Heart right ventricle (tissue), 16 donors: Measurements from ENCODE around the gene EMILIN1. TPM values are rescaled to one million over a fixed set of nuclear protein-coding genes. Genes with fewer than 3 reads are reported as not detected.
A peak's percentile ranks its signal among the peaks of the same experiment; 100 is the strongest.

ENCODE experiments used
- ATAC-seq, 8 donors: fragments of 200-7000 bp; cut with Tn5 transposase; one replicate each; pipeline ENCODE4 v1.9.1; 2020; ENCODE audit warnings: mild to moderate bottlenecking in 8 of 8, moderate library complexity in 8 of 8, moderate number of reproducible peaks in 1 of 8
- DNase-seq, 2 donors: peaks; one replicate each; pipeline ENCODE4 v3.0.0-alpha.2; 2020
- H3K27ac ChIP-seq, 10 donors: fragments of 200-600 bp; sonication (generic) in 2 of 10; one replicate each; pipeline versions ENCODE4 v1.5.0 to v1.8.0; 2020 to 2022; ENCODE audit warnings: mild to moderate bottlenecking in 3 of 10
- H3K27me3 ChIP-seq, 7 donors: fragments of 200-600 bp; one replicate each; pipeline ENCODE4 v1.8.0; 2021 to 2022; ENCODE audit warnings: mild to moderate bottlenecking in 2 of 7
- H3K36me3 ChIP-seq, 9 donors: fragments of 200-600 bp; sonication (generic) in 1 of 9; one replicate each; pipeline versions ENCODE4 v1.5.0 to v1.8.0; 2020 to 2022; ENCODE audit warnings: mild to moderate bottlenecking in 2 of 9
- H3K4me1 ChIP-seq, 9 donors: fragments of 200-600 bp; sonication (generic) in 1 of 9; one replicate each; pipeline versions ENCODE4 v1.5.0 to v1.8.0; 2020 to 2022; ENCODE audit warnings: mild to moderate bottlenecking in 4 of 9
- H3K4me3 ChIP-seq, 10 donors: fragments of 200-600 bp; sonication (generic) in 2 of 10; one replicate each; pipeline versions ENCODE4 v1.5.0 to v1.8.0; 2020 to 2022; ENCODE audit warnings: mild to moderate bottlenecking in 7 of 10, moderate library complexity in 2 of 10
- H3K9me3 ChIP-seq, 11 donors: fragments of 200-600 bp in 10 of 11; sonication (generic) in 2 of 11; one replicate each; pipeline versions ENCODE4 v1.5.0 to v1.8.0; 2013 to 2022; ENCODE audit warnings: mild to moderate bottlenecking in 2 of 11, control low read depth in 1 of 11, moderate library complexity in 1 of 11
- WGBS, 2 donors: extraction: QIAGEN DNeasy Blood & Tissue Kit; methylation state at CpG; one replicate each; pipeline ENCODE4 v1.1.7; 2013; ENCODE audit warnings: inconsistent platforms in 1 of 2; 5-methylcytosine and 5-hydroxymethylcytosine counted together
- intact Hi-C, 10 donors: fragments of 100-400 bp; cut with DNase I; formaldehyde crosslinking; loops; one replicate each; pipeline versions ENCODE4 v1.11.1 to v1.14.2; 2022
- polyA plus RNA-seq, 2 donors: library from polyadenylated mRNA; stranded (reverse); fragments of 200-250 nt; gene quantifications; one replicate each; pipeline ENCODE4 v1.2.3, GENCODE V29; 2013
- total RNA-seq, 10 donors: library from RNA; stranded (reverse); fragmentation: NEBNext Ultra II Directional in 3 of 10; extraction: Animal tissue kit (Norgen Biotek cat#: 25700) in 3 of 10; gene quantifications; one replicate each; pipeline versions ENCODE4 v1.2.1 to v1.2.4, GENCODE V29; 2021 to 2023
- TF ChIP-seq, protein P1 (sequence below), 9 donors: fragments of 200-600 bp; sonication (generic) in 2 of 9; IDR thresholded peaks; one replicate each; pipeline versions ENCODE4 v1.5.0 to v1.8.0; 2021 to 2022; ENCODE audit warnings: antibody characterized with exemption in 9 of 9, mild to moderate bottlenecking in 5 of 9, moderate library complexity in 1 of 9
- donor health status: Arrhythmogenic right ventricular cardiomyopathy.
- donor health status: ischemic (EF 13 %, LVEDD 7.1; RV severe dilation, severe dysfunction).
- donor health status: healthy with polysubstance abuse.
- donor health status: DM: no; HTN: yes; CAD: no.
- donor health status: DM: no; HTN: no; CAD: no.
- donor health status: ischemic (EF 25% LVEDD 6.9; RV normal size, moderate dysfunction).
- donor health status: ischemic (EF 25% LVEDD 5.7; RV mildly dilated, moderate dysfunction).
- donor health status: healthy.
- donor health status: DM: yes; HTN: yes; CAD: no.
- donor health status: Ischemic cardiomyopathy.
- donor health status: ischemic (EF 35%, LVEDD 5.7; RV mildly dilated, moderate dysfunction).
- donor health status: nonischemic (EF 11% LVEDD 7.7; RV severe dilation, severe dysfunction).
- donor health status: DM: yes; HTN: yes; CAD: no.
- donor health status: PGD.
- donor health status: ischemic (EF 29% LVEDD 5.4; RV normal size, mild dysfunction).
- donor health status: nonischemic (EF 23%, LVEDD 6.1; RV moderate dilation, normal function).

EMILIN1 gene
- total and polyA plus RNA-seq, 12 donors, result 6.8 to 53.2 (median 15.3) TPM

DNA sequence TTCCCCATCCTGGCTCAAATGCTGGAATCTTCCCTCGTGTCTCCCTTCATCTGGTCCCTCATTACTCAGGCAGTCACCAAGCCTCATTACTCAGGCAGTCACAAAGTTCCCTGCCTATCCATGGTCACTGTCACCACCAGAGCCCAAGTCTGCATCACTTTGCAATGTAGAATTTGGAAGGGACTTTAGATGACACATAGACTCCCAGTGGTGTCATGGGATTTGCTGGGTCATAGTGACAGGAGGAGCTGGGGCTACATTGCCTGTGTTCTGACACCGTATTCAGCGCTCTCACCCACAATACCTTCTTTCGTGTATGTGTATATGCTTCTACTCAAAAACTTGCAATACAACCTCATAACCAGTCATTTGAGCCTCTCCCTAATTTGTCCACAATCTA lies 2.1 kb upstream of the EMILIN1 start:
- peaks cover 4 to 75% (median 60%) of the 10 kb centered on the region in 9 donors for H3K4me1 ChIP-seq
- ATAC-seq, result no peak
- H3K4me3 ChIP-seq, result no peak overlapping the region
- H3K27me3 ChIP-seq, result no peaks in the 10 kb centered on the region
- 84 to 85% methylated on average over 4 of the region's 4 CpGs for WGBS, 2 donors
- H3K36me3 ChIP-seq, result no peaks in the 10 kb centered on the region
- intact Hi-C loops, result no loop called here
- DNase-seq, result no peak
- H3K9me3 ChIP-seq, result no peaks in the 10 kb centered on the region
- peak overlapping the region in 5 of 10 donors; percentile 9 to 97 (median 88) for H3K27ac ChIP-seq
- TF ChIP-seq, protein P1, sequence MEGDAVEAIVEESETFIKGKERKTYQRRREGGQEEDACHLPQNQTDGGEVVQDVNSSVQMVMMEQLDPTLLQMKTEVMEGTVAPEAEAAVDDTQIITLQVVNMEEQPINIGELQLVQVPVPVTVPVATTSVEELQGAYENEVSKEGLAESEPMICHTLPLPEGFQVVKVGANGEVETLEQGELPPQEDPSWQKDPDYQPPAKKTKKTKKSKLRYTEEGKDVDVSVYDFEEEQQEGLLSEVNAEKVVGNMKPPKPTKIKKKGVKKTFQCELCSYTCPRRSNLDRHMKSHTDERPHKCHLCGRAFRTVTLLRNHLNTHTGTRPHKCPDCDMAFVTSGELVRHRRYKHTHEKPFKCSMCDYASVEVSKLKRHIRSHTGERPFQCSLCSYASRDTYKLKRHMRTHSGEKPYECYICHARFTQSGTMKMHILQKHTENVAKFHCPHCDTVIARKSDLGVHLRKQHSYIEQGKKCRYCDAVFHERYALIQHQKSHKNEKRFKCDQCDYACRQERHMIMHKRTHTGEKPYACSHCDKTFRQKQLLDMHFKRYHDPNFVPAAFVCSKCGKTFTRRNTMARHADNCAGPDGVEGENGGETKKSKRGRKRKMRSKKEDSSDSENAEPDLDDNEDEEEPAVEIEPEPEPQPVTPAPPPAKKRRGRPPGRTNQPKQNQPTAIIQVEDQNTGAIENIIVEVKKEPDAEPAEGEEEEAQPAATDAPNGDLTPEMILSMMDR (IDR thresholded peaks at IDR 0.05), result no peak

- WGBS, 2 donors, result 70 to 83% methylated on average over 7 of the region's 7 CpGs
- TF ChIP-seq, protein P1 (IDR thresholded peaks at IDR 0.05), result no peak
- no peak for DNase-seq
- peak overlapping the region in 7 of 10 donors; percentile 3 to 90 (median 87) for H3K27ac ChIP-seq
- peaks cover 4 to 80% (median 66%) of the 10 kb centered on the region in 9 donors for H3K4me1 ChIP-seq
- intact Hi-C loops, result no loop called here
- H3K36me3 ChIP-seq, result peaks cover 0 to 4% (median 0%) of the 10 kb centered on the region in 9 donors
- no peaks in the 10 kb centered on the region for H3K9me3 ChIP-seq
- no peak overlapping the region for H3K4me3 ChIP-seq
- ATAC-seq, result no peak
- no peaks in the 10 kb centered on the region for H3K27me3 ChIP-seq
Measured at GRCh38 chr2:27077231-27077630, 1.2 kb upstream of the EMILIN1 start.

DNA sequence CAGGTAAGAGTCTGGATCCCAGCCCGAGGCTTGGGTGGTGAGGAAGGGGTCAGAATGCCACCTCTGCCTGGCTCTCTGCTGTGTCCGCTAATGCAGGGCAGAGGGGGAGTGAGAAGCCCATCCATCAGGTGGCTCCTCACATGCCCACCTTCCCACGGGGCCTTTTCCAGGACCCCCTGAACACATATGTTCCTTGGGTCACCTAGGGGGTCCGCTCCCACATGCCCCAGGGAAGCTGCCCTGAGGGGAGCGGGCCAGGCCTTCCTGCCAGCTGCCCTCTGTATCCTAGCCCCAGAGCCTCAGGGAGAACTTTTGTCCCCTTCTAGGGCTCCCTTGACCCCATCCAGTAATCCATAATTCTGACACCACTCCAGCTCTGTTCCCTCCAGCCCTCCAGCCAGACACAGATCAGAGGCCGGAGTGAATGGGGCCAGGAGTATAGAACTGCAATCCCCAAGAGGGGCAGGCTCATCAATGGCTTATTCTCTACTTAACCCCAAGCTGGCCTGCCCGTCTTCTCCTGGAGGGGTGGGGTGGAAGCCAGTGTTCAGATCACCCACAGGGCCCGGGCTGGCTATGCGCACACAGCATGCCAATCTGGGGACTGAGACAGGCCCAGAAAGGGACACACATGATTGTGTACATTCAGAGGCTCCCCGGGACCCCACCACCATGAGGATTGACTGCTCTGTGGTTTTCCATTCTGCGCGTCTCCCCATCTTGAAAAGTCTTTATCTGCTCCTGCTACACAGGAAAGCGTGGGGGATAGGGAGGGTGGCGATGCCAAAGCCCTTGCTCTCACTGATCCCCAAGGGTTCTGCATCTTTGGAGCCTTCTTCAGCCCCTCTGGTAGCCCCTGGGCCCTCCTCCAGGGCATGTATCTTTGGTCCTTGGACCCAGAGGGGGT lies 1.1 kb downstream of the EMILIN1 start:
- WGBS, 2 donors, result 59 to 62% methylated on average over 14 of the region's 14 CpGs
- H3K4me1 ChIP-seq, result peaks cover 4 to 70% (median 52%) of the 10 kb centered on the region in 9 donors
- peak overlapping the region; percentile 76 to 90 (median 86) for H3K27ac ChIP-seq
- peaks cover 0 to 13% (median 0%) of the 10 kb centered on the region in 9 donors for H3K36me3 ChIP-seq
- intact Hi-C loops, result loop anchor here in 6 of 10 donors (2.0 to 10.0 kb wide), 5 partner anchors 45 to 119 kb away; partner anchors contain the start of gene TMEM214 (in 4 of the 6)
- ATAC-seq (no peak), DNase-seq (no peak)
- TF ChIP-seq, protein P1 (IDR thresholded peaks at IDR 0.05), result no peak
- peak overlapping the region; percentile 26 to 68 (median 60) for H3K4me3 ChIP-seq
- no peaks in the 10 kb centered on the region for H3K27me3 ChIP-seq
- no peaks in the 10 kb centered on the region for H3K9me3 ChIP-seq

- DNase-seq (no peak), ATAC-seq (no peak)
- peak overlapping the region in 9 of 10 donors; percentile 15 to 90 (median 86) for H3K27ac ChIP-seq
- H3K36me3 ChIP-seq, result peaks cover 0 to 13% (median 0%) of the 10 kb centered on the region in 9 donors
- no peaks in the 10 kb centered on the region for H3K27me3 ChIP-seq
- intact Hi-C loops, result loop anchor here in 6 of 10 donors (2.0 to 10.0 kb wide), 5 partner anchors 45 to 119 kb away; partner anchors contain the start of gene TMEM214 (in 4 of the 6)
- peak overlapping the region in 9 of 10 donors; percentile 0 to 68 (median 63) for H3K4me3 ChIP-seq
- 66 to 82% methylated on average over 7 of the region's 7 CpGs for WGBS, 2 donors
- TF ChIP-seq, protein P1 (IDR thresholded peaks at IDR 0.05), result no peak
- no peaks in the 10 kb centered on the region for H3K9me3 ChIP-seq
- peaks cover 4 to 68% (median 49%) of the 10 kb centered on the region in 9 donors for H3K4me1 ChIP-seq
Measured at GRCh38 chr2:27080140-27080469, 1.7 kb downstream of the EMILIN1 start.
